AG10803 (cell line): ENCODE data around the gene TP73.

Experiments
- DNase-seq: peaks from one replicate; pipeline ENCODE4 v3.0.0; 2010; ENCODE audit warnings: low read depth
- H3K4me3 ChIP-seq: 2 replicates; pipeline ENCODE4 v1.5.1; 2011; ENCODE audit warnings: mild to moderate bottlenecking, low read length, control low read depth
- CTCF ChIP-seq: conservative IDR thresholded peaks from 2 replicates; pipeline ENCODE4 v1.5.1; 2011; ENCODE audit warnings: mild to moderate bottlenecking, low read length, control low read depth, inconsistent platforms

TP73 gene

GRCh38 chr1:3707298-3707938, 55.1 kb downstream of the TP73 start:
- no peak for DNase-seq

GRCh38 chr1:3707939-3708328, 55.6 kb downstream of the TP73 start:
- H3K4me3 ChIP-seq: no peak overlapping the region
- DNase-seq: no peak
- no peak for TF ChIP-seq CTCF

More at GRCh38 chr1:3707298-3707938, 55.1 kb downstream of the TP73 start:
- TF ChIP-seq CTCF: no peak
- no peak overlapping the region for H3K4me3 ChIP-seq

GRCh38 chr1:3708791-3709190, 56.5 kb downstream of the TP73 start:
- TF ChIP-seq CTCF: no peak
- no peak overlapping the region for H3K4me3 ChIP-seq
- DNase-seq: no peak

- DNase-seq: no peak
- TF ChIP-seq CTCF: no peak
- no peak overlapping the region for H3K4me3 ChIP-seq
Measured at GRCh38 chr1:3710251-3710650, 57.9 kb downstream of the TP73 start.

GRCh38 chr1:3711381-3711779, 59.1 kb downstream of the TP73 start:
- no peak overlapping the region for H3K4me3 ChIP-seq
- DNase-seq: no peak
- TF ChIP-seq CTCF: no peak

- no peak overlapping the region for H3K4me3 ChIP-seq
- no peak for DNase-seq
- no peak for TF ChIP-seq CTCF
Measured at GRCh38 chr1:3711780-3712451, 59.6 kb downstream of the TP73 start.
